Right atrium auricular region (tissue), 2 donors: ENCODE data around the gene AP3S1. TPM values are rescaled to one million over a fixed set of nuclear protein-coding genes. Genes with fewer than 3 reads are reported as not detected.

Experiments
- DNase-seq: peaks from one replicate; pipeline ENCODE4 v3.0.0-alpha.2; 2019; ENCODE audit warnings: low spot score
- H3K27ac ChIP-seq, 2 donors: fragments of 200-600 bp; sonication (generic); 1 replicate in 1 of 2; 2 replicates in 1 of 2; pipeline ENCODE4 v1.5.1; 2016 to 2019
- H3K27me3 ChIP-seq, 2 donors: fragments of 200-600 bp; sonication (generic); one replicate each; pipeline versions ENCODE4 v1.5.1 to v1.6.0; 2017 to 2019
- H3K36me3 ChIP-seq: fragments of 200-600 bp; sonication (generic); one replicate; pipeline ENCODE4 v1.5.1; 2016
- H3K4me1 ChIP-seq, 2 donors: fragments of 200-600 bp; sonication (generic); one replicate each; pipeline versions ENCODE4 v1.5.1 to v1.6.0; 2017 to 2019
- H3K4me3 ChIP-seq, 2 donors: fragments of 200-600 bp; sonication (generic); 1 replicate in 1 of 2; 2 replicates in 1 of 2; pipeline ENCODE4 v1.5.1; 2017 to 2019; ENCODE audit warnings: mild to moderate bottlenecking in 1 of 2, moderate library complexity in 1 of 2
- H3K9me3 ChIP-seq, 2 donors: fragments of 200-600 bp; sonication (generic); one replicate each; pipeline ENCODE4 v1.5.1; 2019
- CTCF ChIP-seq, 2 donors: fragments of 200-600 bp; sonication (generic); IDR thresholded peaks; one replicate each; pipeline ENCODE4 v1.5.1; 2019; ENCODE audit warnings: antibody characterized with exemption in 2 of 2
- total RNA-seq, 2 donors: library from RNA; depleted of rRNA; stranded (reverse); fragments of >200 nt; gene quantifications; one replicate each; pipeline ENCODE4 v1.1.0, GENCODE V29; 2016

AP3S1 gene
- total RNA-seq, 2 donors from 2014 or later, result 50.1 to 63.4 TPM

GRCh38 chr5:115842089-115842935 lies 577 bp downstream of the AP3S1 start:
- Histone ChIP-seq H3K4me3 (peak overlapping the region; percentile 86 to 88), H3K36me3 (peaks cover under 1% of the 10 kb centered on the region), H3K27ac (peak overlapping the region; percentile 97 to 98), H3K4me1 (peaks cover 0 to 52% of the 10 kb centered on the region in 2 donors), H3K9me3 (no peaks in the 10 kb centered on the region), H3K27me3 (no peaks in the 10 kb centered on the region)
- TF ChIP-seq CTCF (IDR thresholded peaks at IDR 0.05), result peak in 1 of 2 donors; percentile 53
- no peak for DNase-seq

DNA sequence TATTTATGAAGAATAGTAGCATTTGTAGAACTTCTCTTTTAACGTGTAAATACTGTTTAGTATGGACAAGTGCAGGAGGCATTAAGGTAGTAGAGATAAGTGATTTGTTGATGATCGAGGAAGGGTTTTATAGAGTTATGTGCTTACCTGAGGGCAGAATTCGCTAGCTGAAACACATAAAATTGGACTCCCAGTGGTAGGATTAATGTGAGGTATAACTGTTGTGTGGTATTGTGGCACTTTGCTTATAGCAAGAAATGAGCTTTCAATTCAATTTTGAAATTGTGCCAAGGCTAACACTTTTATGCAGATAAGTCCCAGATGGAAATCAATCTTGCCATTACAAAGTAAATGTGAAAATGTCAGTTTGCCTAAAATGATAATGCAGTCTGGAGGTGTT lies 1.2 kb downstream of the AP3S1 start:
- DNase-seq, result no peak
- H3K4me3 ChIP-seq, result peak overlapping the region; percentile 86 to 88
- no peaks in the 10 kb centered on the region for H3K9me3 ChIP-seq
- no peaks in the 10 kb centered on the region for H3K27me3 ChIP-seq
- no peak for TF ChIP-seq CTCF (IDR thresholded peaks at IDR 0.05)
- H3K4me1 ChIP-seq, result peaks cover 0 to 52% of the 10 kb centered on the region in 2 donors
- H3K36me3 ChIP-seq, result no peaks in the 10 kb centered on the region
- H3K27ac ChIP-seq, result peak overlapping the region; percentile 97 to 98

DNA sequence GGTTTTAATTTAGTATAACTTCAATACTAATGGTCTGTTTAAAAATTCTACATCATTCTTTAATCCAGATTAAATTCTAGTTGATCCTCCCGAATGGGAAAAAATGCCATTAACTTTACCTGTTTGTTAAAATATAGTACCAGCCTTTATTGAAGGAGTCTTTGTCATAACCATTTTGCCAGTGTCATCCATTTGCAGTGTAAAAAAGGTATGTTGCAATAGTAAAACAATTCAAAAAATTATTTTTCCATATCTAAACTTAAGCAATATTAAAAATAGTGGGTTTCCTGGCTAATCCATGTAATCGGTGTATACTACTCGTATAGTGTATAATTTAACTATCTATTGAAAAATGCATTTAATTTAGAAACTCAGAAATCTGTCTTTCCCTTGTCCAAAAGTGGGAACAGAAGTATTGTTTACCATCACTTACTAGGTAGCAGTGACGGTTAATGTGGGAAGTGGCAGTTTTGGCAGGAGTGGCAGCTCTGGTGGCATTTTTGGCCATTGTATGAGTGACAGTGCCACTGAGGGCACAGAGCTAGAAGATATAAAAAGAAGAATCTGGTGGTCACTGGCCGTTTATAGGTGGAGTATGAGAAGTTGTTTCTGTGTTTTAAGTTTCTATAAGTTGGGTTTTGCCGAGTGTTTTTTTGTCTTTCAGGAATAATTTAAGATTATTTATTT lies 1.9 kb downstream of the AP3S1 start:
- Histone ChIP-seq H3K27me3 (no peaks in the 10 kb centered on the region), H3K36me3 (no peaks in the 10 kb centered on the region), H3K4me3 (peak overlapping the region; percentile 86 to 88), H3K4me1 (peaks cover 0 to 50% of the 10 kb centered on the region in 2 donors), H3K9me3 (no peaks in the 10 kb centered on the region), H3K27ac (peak overlapping the region; percentile 97 to 98)
- DNase-seq, result no peak
- no peak for TF ChIP-seq CTCF (IDR thresholded peaks at IDR 0.05)

DNA sequence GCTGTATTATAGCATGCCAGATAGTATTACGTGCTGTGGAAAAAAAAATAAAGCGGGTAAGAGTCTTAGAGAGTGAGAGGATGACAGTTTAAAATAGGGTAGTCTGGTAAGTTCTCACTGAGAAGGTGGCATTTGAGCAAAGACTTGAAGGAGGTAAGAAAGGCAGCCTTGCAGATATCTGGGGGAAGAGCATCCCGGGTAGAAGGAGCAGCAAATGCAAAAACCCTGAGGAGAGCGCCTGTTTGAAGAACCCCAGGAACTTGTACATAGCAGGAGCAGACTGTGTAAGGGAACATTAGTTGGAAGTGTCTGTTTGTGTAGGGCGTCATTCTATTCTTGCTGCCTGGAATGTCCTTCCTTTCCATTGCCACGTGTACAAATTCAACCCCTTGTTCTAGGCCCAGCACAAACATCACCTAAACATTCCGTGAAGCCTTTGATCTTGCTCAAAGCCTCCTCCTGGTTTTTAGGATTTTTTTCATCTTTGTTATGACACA lies 2.6 kb downstream of the AP3S1 start:
- Histone ChIP-seq H3K27ac (peak overlapping the region; percentile 97 to 98), H3K4me1 (peaks cover 0 to 45% of the 10 kb centered on the region in 2 donors), H3K27me3 (no peaks in the 10 kb centered on the region), H3K4me3 (peak overlapping the region in 1 of 2 donors; percentile 88), H3K36me3 (no peaks in the 10 kb centered on the region), H3K9me3 (no peaks in the 10 kb centered on the region)
- no peak for DNase-seq
- no peak for TF ChIP-seq CTCF (IDR thresholded peaks at IDR 0.05)

GRCh38 chr5:115847290-115847689 lies 5.6 kb downstream of the AP3S1 start:
- no peaks in the 10 kb centered on the region for H3K36me3 ChIP-seq
- H3K4me1 ChIP-seq, result peaks cover 0 to 52% of the 10 kb centered on the region in 2 donors
- DNase-seq, result no peak
- peak overlapping the region in 1 of 2 donors; percentile 18 for H3K27ac ChIP-seq
- H3K4me3 ChIP-seq, result no peak overlapping the region
- no peaks in the 10 kb centered on the region for H3K9me3 ChIP-seq
- TF ChIP-seq CTCF (IDR thresholded peaks at IDR 0.05), result no peak
- no peaks in the 10 kb centered on the region for H3K27me3 ChIP-seq
